ENCODE results near the gene BICD2. TPM values are rescaled to one million over a fixed set of nuclear protein-coding genes. Genes with fewer than 3 reads are reported as not detected.

The BICD2 gene
- polyA plus RNA-seq, 1 donor from 2014 or later, result 22.4 TPM

- Histone ChIP-seq H3K9me2 (ENCODE audit: insufficient read depth, low read length) (no peaks in the 10 kb centered on the region), H3F3A (ENCODE audit: insufficient read depth, low read length, poor library complexity, severe bottlenecking) (peaks cover 9% of the 10 kb centered on the region), H3K27me3 (ENCODE audit: insufficient read depth, low read depth, low read length) (no peaks in the 10 kb centered on the region), H3K9ac (ENCODE audit: low read length) (no peak overlapping the region), H4K20me1 (ENCODE audit: insufficient read depth) (peaks cover 3% of the 10 kb centered on the region), H3K9me3 (ENCODE audit: low read length) (no peaks in the 10 kb centered on the region), H3K27ac (ENCODE audit: low read length) (no peak overlapping the region), H2AFZ (ENCODE audit: low read depth, low read length) (no peak overlapping the region), H3K4me3 (ENCODE audit: low read length) (no peak overlapping the region), H3K36me3 (ENCODE audit: insufficient read depth, low read length) (no peaks in the 10 kb centered on the region), H3K79me2 (replicated peaks; ENCODE audit: insufficient read depth, low read length) (peaks cover 15% of the 10 kb centered on the region), H3K4me2 (ENCODE audit: low read length) (no peak overlapping the region)
- TF ChIP-seq MXI1 (conservative IDR thresholded peaks at IDR 0.05; ENCODE audit: poor library complexity, severe bottlenecking), result no peak
- TF ChIP-seq EP300 (conservative IDR thresholded peaks at IDR 0.05; ENCODE audit: poor library complexity, severe bottlenecking), result no peak
- TF ChIP-seq EZH2 (IDR thresholded peaks at IDR 0.05; ENCODE audit: borderline replicate concordance, insufficient read depth, low read length, poor library complexity, severe bottlenecking), result no peak
- no peak for TF ChIP-seq RAD21 (conservative IDR thresholded peaks at IDR 0.05)
- no peak for TF ChIP-seq POLR2AphosphoS5 (IDR thresholded peaks at IDR 0.05)
- no peak for TF ChIP-seq SMC3 (conservative IDR thresholded peaks at IDR 0.05; ENCODE audit: poor library complexity)
- TF ChIP-seq TAF1 (IDR thresholded peaks at IDR 0.05; ENCODE audit: low read depth), result no peak
- TF ChIP-seq CTCF (IDR thresholded peaks at IDR 0.05; ENCODE audit: poor library complexity, severe bottlenecking), result no peak
- no peak for TF ChIP-seq REST (IDR thresholded peaks at IDR 0.05; ENCODE audit: borderline replicate concordance)
Measured at GRCh38 chr9:92767066-92768054, 2.7 kb upstream of the BICD2 start.

- no peaks in the 10 kb centered on the region for H3K9me2 ChIP-seq (ENCODE audit: insufficient read depth, low read length)
- peak overlapping the region; percentile 97 for H3K4me3 ChIP-seq (ENCODE audit: low read length)
- H3K4me2 ChIP-seq (ENCODE audit: low read length), result peak overlapping the region; percentile 16
- peaks cover 9% of the 10 kb centered on the region for H3F3A ChIP-seq (ENCODE audit: insufficient read depth, low read length, poor library complexity, severe bottlenecking)
- peak overlapping the region; percentile 87 for H2AFZ ChIP-seq (ENCODE audit: low read depth, low read length)
- peaks cover 3% of the 10 kb centered on the region for H4K20me1 ChIP-seq (ENCODE audit: insufficient read depth)
- H3K79me2 ChIP-seq (replicated peaks; ENCODE audit: insufficient read depth, low read length), result peaks cover 36% of the 10 kb centered on the region
- H3K9ac ChIP-seq (ENCODE audit: low read length), result peak overlapping the region; percentile 93
- no peaks in the 10 kb centered on the region for H3K36me3 ChIP-seq (ENCODE audit: insufficient read depth, low read length)
- TF ChIP-seq EP300 (conservative IDR thresholded peaks at IDR 0.05; ENCODE audit: poor library complexity, severe bottlenecking), result peak; percentile 64
- peak; percentile 84 for TF ChIP-seq TAF1 (IDR thresholded peaks at IDR 0.05; ENCODE audit: low read depth)
- TF ChIP-seq MXI1 (conservative IDR thresholded peaks at IDR 0.05; ENCODE audit: poor library complexity, severe bottlenecking), result peak; percentile 88
- TF ChIP-seq REST (IDR thresholded peaks at IDR 0.05; ENCODE audit: borderline replicate concordance), result peak; percentile 85
- TF ChIP-seq SMC3 (conservative IDR thresholded peaks at IDR 0.05; ENCODE audit: poor library complexity), result peak; percentile 77
- TF ChIP-seq POLR2AphosphoS5 (IDR thresholded peaks at IDR 0.05), result peak; percentile 91
- TF ChIP-seq RAD21 (conservative IDR thresholded peaks at IDR 0.05), result peak; percentile 70
- TF ChIP-seq CTCF (IDR thresholded peaks at IDR 0.05; ENCODE audit: poor library complexity, severe bottlenecking), result peak; percentile 98
- TF ChIP-seq EZH2 (IDR thresholded peaks at IDR 0.05; ENCODE audit: borderline replicate concordance, insufficient read depth, low read length, poor library complexity, severe bottlenecking), result no peak
- peak overlapping the region; percentile 95 for H3K27ac ChIP-seq (ENCODE audit: low read length)
- no peaks in the 10 kb centered on the region for H3K9me3 ChIP-seq (ENCODE audit: low read length)
- no peaks in the 10 kb centered on the region for H3K27me3 ChIP-seq (ENCODE audit: insufficient read depth, low read depth, low read length)
Measured at GRCh38 chr9:92764988-92765936, 629 bp upstream of the BICD2 start.

Data from neural cell (in vitro differentiated cells).